HCT116 (cell line): ENCODE results near the gene PRRX2. TPM values are rescaled to one million over a fixed set of nuclear protein-coding genes. Genes with fewer than 3 reads are reported as not detected.

Experiments
- ATAC-seq: fragments of 200-7000 bp; cut with Tn5 transposase; 2 replicates; pipeline ENCODE4 v1.9.1; 2020; ENCODE audit warnings: mild to moderate bottlenecking, moderate library complexity
- BruUV-seq: library from RNA; stranded (reverse); fragments of 400-500 nt; replicated peaks from 2 replicates; lab custom pipeline; 2021; lab: Mats Ljungman, UMichigan
- CTCF ChIA-PET: fragments of 300-600 bp; sonication (Branson Sonifier 250); formaldehyde crosslinking; loops from one replicate; lab custom pipeline; 2021; ENCODE audit warnings: antibody characterized with exemption; lab: Charles Lee
- POLR2A ChIA-PET: fragments of 300-600, 350-600 bp; sonication (Branson Sonifier 250); formaldehyde crosslinking; loops from one replicate; lab custom pipeline; 2021; ENCODE audit warnings: antibody characterized with exemption; lab: Charles Lee
- RAD21 ChIA-PET, 2 experiments: fragments of 300-600 bp; sonication (Branson Sonifier 250); formaldehyde crosslinking; loops; one replicate each; lab custom pipeline; 2023; ENCODE audit warnings: low total read pairs in 2 of 2; ENCODE audit not compliant: uncharacterized antibody in 2 of 2, unreplicated experiment in 2 of 2, low non-redundant PET in 1 of 2; lab: Charles Lee
- DNase-seq: peaks from one replicate; pipeline ENCODE4 v3.0.0-alpha.2; 2010; ENCODE audit warnings: low read depth, low spot score
- H2AFZ ChIP-seq: fragments of 200-600 bp; shearing (Covaris generic), sonication (generic); 2 replicates; pipeline ENCODE4 v1.6.1; 2017; ENCODE audit warnings: low read depth, mixed run types, mixed read lengths, antibody characterized with exemption, low read length; ENCODE audit not compliant: poor library complexity, severe bottlenecking
- H3K27ac ChIP-seq: 2 replicates; pipeline ENCODE4 v1.5.1; 2012; ENCODE audit warnings: low read depth, low read length
- H3K27me3 ChIP-seq: fragments of 200-600 bp; sonication (generic); 2 replicates; pipeline ENCODE4 v1.6.1; 2016; ENCODE audit warnings: mixed run types, low read length, mixed read lengths; ENCODE audit not compliant: insufficient read depth
- H3K36me3 ChIP-seq, 2 experiments: fragments of 200-500 bp in 1 of 2; fragments of 200-600 bp in 1 of 2; sonication (Bioruptor generic) in 1 of 2; sonication (generic) in 1 of 2; 2 replicates each; pipeline versions ENCODE4 v1.5.1 to v1.6.1; 2014 to 2016; ENCODE audit warnings: low read length in 2 of 2, inconsistent platforms in 1 of 2, mixed read lengths in 1 of 2, mixed run types in 1 of 2; ENCODE audit not compliant: insufficient read depth in 2 of 2, control insufficient read depth in 1 of 2
- H3K4me1 ChIP-seq, 2 experiments: fragments of 200-600 bp in 1 of 2; sonication (generic) in 1 of 2; 2 replicates each; pipeline versions ENCODE4 v1.5.1 to v1.6.1; 2012 to 2017; ENCODE audit warnings: low read length in 2 of 2, inconsistent platforms in 1 of 2, mild to moderate bottlenecking in 1 of 2, mixed read lengths in 1 of 2, mixed run types in 1 of 2, moderate library complexity in 1 of 2; ENCODE audit not compliant: insufficient read depth in 2 of 2, control insufficient read depth in 1 of 2
- H3K4me2 ChIP-seq: fragments of 200-600 bp; sonication (generic); 2 replicates; pipeline ENCODE4 v1.6.1; 2017; ENCODE audit warnings: mixed run types, low read length, mixed read lengths
- H3K4me3 ChIP-seq, 2 experiments: fragments of 200-600 bp in 1 of 2; sonication (generic) in 1 of 2; replicated peaks in 1 of 2; 2 replicates each; pipeline ENCODE4 v1.5.1; 2011 to 2016; ENCODE audit warnings: low read length in 2 of 2, control low read depth in 1 of 2, low read depth in 1 of 2, mild to moderate bottlenecking in 1 of 2, mixed read lengths in 1 of 2, mixed run types in 1 of 2
- H3K79me2 ChIP-seq: fragments of 200-600 bp; sonication (generic); 2 replicates; pipeline ENCODE4 v1.6.1; 2017; ENCODE audit warnings: mild to moderate bottlenecking, mixed run types, low read length, moderate library complexity, mixed read lengths; ENCODE audit not compliant: insufficient read depth
- H3K9ac ChIP-seq: fragments of 200-600 bp; sonication (generic); 2 replicates; pipeline ENCODE4 v1.6.1; 2016; ENCODE audit warnings: low read length, mixed read lengths
- H3K9me2 ChIP-seq: fragments of 200-600 bp; sonication (generic), shearing (Covaris generic); 2 replicates; pipeline ENCODE4 v1.6.1; 2017; ENCODE audit warnings: mixed run types, mild to moderate bottlenecking, moderate library complexity; ENCODE audit not compliant: insufficient read depth
- H3K9me3 ChIP-seq, 2 experiments: fragments of 200-500 bp in 1 of 2; fragments of 200-600 bp in 1 of 2; sonication (Bioruptor generic) in 1 of 2; sonication (generic) in 1 of 2; 2 replicates each; pipeline ENCODE4 v1.6.1; 2014 to 2017; ENCODE audit warnings: low read length in 2 of 2, mixed read lengths in 2 of 2, inconsistent platforms in 1 of 2, low read depth in 1 of 2, mild to moderate bottlenecking in 1 of 2, mixed run types in 1 of 2, moderate library complexity in 1 of 2; ENCODE audit not compliant: control insufficient read depth in 1 of 2, insufficient read depth in 1 of 2
- H4K20me1 ChIP-seq: fragments of 200-600 bp; sonication (generic), shearing (Covaris generic); 2 replicates; pipeline ENCODE4 v1.6.1; 2017; ENCODE audit warnings: mixed run types, mild to moderate bottlenecking, moderate library complexity; ENCODE audit not compliant: insufficient read depth
- ATF3 ChIP-seq: IDR thresholded peaks from 2 replicates; pipeline ENCODE4 v1.6.1; 2012
- CTCF ChIP-seq, 3 experiments: fragments of 200-600 bp in 1 of 3; sonication (generic) in 1 of 3; IDR thresholded peaks in 2 of 3; conservative IDR thresholded peaks in 1 of 3; 2 replicates each; pipeline ENCODE4 v1.5.1; 2012 to 2017; ENCODE audit warnings: low read depth in 2 of 3, low read length in 2 of 3, antibody characterized with exemption in 1 of 3, borderline replicate concordance in 1 of 3, control low read depth in 1 of 3, mild to moderate bottlenecking in 1 of 3, mixed read lengths in 1 of 3, mixed run types in 1 of 3, moderate library complexity in 1 of 3; ENCODE audit not compliant: insufficient read depth in 1 of 3
- ELF1 ChIP-seq: IDR thresholded peaks from 2 replicates; pipeline ENCODE4 v1.6.1; 2012; ENCODE audit warnings: low read depth, borderline replicate concordance
- FOSL1 ChIP-seq: IDR thresholded peaks from 2 replicates; pipeline ENCODE4 v1.6.1; 2012; ENCODE audit warnings: low read depth
- POLR2AphosphoS5 ChIP-seq: IDR thresholded peaks from 2 replicates; pipeline ENCODE4 v1.6.1; 2011; ENCODE audit warnings: mild to moderate bottlenecking, low read depth, low read length, moderate library complexity
- REST ChIP-seq: IDR thresholded peaks from 2 replicates; pipeline ENCODE4 v1.6.1; 2012; ENCODE audit warnings: low read depth
- ZFX ChIP-seq: fragments of 450-650 bp; IDR thresholded peaks from 2 replicates; pipeline ENCODE4 v1.6.1; 2017
- ZNF274 ChIP-seq: fragments of 200-500 bp; sonication (Bioruptor generic); IDR thresholded peaks from 2 replicates; pipeline ENCODE4 v1.6.1; 2014; ENCODE audit warnings: mild to moderate bottlenecking, low read depth, low read length, inconsistent platforms
- intact Hi-C: fragments of 100-400 bp; cut with micrococcal nuclease; formaldehyde crosslinking; loops from 2 replicates; pipeline ENCODE4 v1.10.0; 2022
- total RNA-seq: library from RNA; stranded (reverse); gene quantifications from one replicate; pipeline ENCODE4 v1.2.1, GENCODE V29; 2021; ENCODE audit not compliant: unreplicated experiment

PRRX2 gene
- total RNA-seq, 1 experiment from 2014 or later = 25.5 TPM

- H3K9me2 ChIP-seq = no peaks in the 10 kb centered on the region
- ATAC-seq = no peak
- RAD21 ChIA-PET = no interaction called here
These were observed 80.8 kb downstream of the PRRX2 start for GRCh38 chr9:129746092-129746777.

More at GRCh38 chr9:129746092-129746777, 80.8 kb downstream of the PRRX2 start:
- no peaks in the 10 kb centered on the region for H4K20me1 ChIP-seq
- ChIA-PET CTCF (interaction anchor here (1.5 kb wide), 1 partner anchor 9 kb away, joined by 4 read pairs; no protein-coding TSS in a partner anchor), POLR2A (interaction anchor here (0.7 kb wide), 1 partner anchor 62 kb away, joined by 3 read pairs; no protein-coding TSS in a partner anchor)
- no peaks in the 10 kb centered on the region for H3K79me2 ChIP-seq
- TF ChIP-seq ZFX (no peak), CTCF (IDR thresholded peaks at IDR 0.05 in 2 of 3, conservative IDR thresholded peaks at IDR 0.05 in 1 of 3; ENCODE audit: borderline replicate concordance in 1 of 3, insufficient read depth in 1 of 3, low read depth in 2 of 3, low read length in 2 of 3) (no peak), ELF1 (no peak), ZNF274 (no peak), ATF3 (no peak), REST (no peak), POLR2AphosphoS5 (no peak), FOSL1 (no peak)
- no peak overlapping the region for H3K4me3 ChIP-seq
- H3K9ac ChIP-seq = no peak overlapping the region
- peaks cover 13 to 20% of the 10 kb centered on the region in 2 experiments; a peak in 2 of 4 replicates for H3K4me1 ChIP-seq
- BruUV-seq = no TSS peak
- H3K9me3 ChIP-seq = no peaks in the 10 kb centered on the region
- no peak for DNase-seq
- H3K36me3 ChIP-seq = no peaks in the 10 kb centered on the region
- intact Hi-C loops = no loop called here
- H3K4me2 ChIP-seq = no peak overlapping the region
- H3K27ac ChIP-seq = no peak overlapping the region
- no peak overlapping the region for H2AFZ ChIP-seq
- H3K27me3 ChIP-seq = no peaks in the 10 kb centered on the region
